Measurements from ENCODE around the gene PLA2G4B.
A peak's percentile ranks its signal among the peaks of the same experiment; 100 is the strongest.
"Not testable (repeated sequence)": the region's sequence is repeated elsewhere in the genome, so short reads cannot be mapped to it uniquely, and the experiment has no call there.

PLA2G4B gene

DNA sequence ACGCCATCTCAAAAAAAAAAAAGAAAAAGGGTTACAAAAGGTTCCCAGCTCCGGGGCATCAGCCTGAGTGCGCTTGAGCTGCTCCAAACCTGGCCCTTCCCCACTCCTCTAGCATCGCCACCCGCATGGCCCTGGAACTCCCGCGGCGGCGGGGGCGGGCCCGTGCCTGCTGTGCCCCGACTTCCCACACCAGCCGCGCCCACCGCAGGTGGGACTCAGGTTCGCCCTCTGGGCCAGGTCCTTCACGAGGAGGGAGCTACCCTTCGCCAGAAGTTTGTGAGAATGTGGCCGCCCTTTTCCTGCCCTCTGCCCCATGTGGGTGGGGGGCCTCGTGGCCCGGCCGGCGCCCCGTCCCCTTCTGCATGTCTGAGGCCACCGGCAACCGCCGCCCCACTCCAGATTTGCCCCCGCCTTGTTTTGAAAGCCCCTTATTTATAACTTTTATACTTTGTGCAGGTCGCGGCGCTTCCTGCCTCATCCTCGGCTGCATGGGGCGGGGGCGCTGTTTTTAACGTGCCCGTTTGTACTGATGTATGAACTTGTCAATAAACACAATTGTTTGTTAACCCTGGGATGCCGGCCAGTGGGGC is 11.3 kb upstream of the PLA2G4B start:
- DNase-seq, result no peak

DNA sequence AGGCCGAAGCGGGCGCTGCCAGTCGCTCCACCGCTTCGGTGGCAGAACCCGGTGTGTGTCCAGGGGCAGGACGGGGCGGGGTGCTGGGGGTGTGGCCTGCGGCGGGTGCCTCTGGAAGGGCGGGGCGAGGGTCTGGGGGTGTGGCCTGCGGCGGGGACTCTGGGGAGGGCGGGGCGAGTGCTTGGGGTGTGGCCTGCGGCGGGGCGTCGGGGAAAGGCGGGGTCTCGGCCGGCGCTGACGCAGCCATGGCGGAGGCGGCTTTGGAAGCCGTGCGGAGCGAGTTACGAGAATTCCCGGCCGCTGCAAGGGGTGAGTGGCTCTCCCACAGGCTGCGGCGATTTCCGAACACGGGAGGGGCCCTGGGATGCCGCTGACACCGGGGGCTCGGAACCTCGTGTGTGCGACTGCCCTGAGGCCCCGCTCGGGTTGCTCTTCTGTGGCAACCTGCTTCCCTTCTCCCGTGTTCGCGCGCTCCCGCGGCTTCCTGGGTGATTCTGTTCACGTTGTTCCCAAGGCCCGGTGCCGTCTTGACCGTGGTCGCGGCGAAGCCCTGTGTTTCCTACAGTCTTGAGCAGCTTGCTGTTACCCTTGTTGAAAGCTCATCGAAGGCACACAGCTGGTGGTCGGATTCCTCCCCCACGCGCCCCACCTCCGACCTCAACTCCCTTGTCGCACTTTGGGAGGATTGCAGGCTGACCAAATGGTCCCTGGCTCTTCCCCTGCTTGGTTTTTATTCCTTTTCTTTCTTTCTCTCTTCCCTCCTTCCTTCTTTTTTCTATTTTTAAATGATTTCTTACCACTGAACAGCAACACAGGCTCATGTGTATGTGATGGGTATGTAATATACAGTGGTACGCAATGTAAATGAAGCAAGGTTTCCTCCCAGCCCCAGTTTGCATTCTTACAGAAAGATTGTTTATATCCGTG is 10.5 kb upstream of the PLA2G4B start, which contains the start of gene JMJD7:
Gene JMJD7, plus strand, starts transcription at position 213 of the 927 bp plus-strand sequence. Its CDS starts 33 bp downstream, at position 246.
- TF ChIP-seq POLR2A (IDR thresholded peaks at IDR 0.05; ENCODE audit: low read length) (peak; percentile 52), GATA1 (IDR thresholded peaks at IDR 0.05; ENCODE audit: low read depth, low read length) (no peak)
- DNase-seq, result peak; percentile 90 to 96

More for the DNA sequence above, 11.3 kb upstream of the PLA2G4B start:
- TF ChIP-seq POLR2A (IDR thresholded peaks at IDR 0.05; ENCODE audit: low read length), result no peak
- TF ChIP-seq GATA1 (IDR thresholded peaks at IDR 0.05; ENCODE audit: low read depth, low read length), result no peak

DNA sequence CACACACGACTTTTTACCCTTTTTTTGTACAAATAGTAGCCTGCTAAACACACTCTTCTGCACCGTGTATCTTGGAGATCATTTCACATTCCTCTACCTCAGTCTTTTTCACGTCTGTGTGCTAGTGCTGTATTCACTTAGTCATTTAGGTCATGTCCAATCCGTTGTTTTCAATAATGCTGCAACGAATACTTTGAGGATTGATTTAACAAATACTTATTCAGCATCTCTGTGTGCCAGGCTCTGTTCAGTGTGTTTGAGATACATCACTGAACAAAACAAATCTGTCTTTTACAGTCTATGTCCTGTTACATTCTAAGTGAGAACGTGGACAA is 9.9 kb upstream of the PLA2G4B start:
- TF ChIP-seq POLR2A (IDR thresholded peaks at IDR 0.05; ENCODE audit: low read length), result no peak
- no peak for TF ChIP-seq GATA1 (IDR thresholded peaks at IDR 0.05; ENCODE audit: low read depth, low read length)
- peak in 1 of 2 experiments; percentile 48 for DNase-seq

DNA sequence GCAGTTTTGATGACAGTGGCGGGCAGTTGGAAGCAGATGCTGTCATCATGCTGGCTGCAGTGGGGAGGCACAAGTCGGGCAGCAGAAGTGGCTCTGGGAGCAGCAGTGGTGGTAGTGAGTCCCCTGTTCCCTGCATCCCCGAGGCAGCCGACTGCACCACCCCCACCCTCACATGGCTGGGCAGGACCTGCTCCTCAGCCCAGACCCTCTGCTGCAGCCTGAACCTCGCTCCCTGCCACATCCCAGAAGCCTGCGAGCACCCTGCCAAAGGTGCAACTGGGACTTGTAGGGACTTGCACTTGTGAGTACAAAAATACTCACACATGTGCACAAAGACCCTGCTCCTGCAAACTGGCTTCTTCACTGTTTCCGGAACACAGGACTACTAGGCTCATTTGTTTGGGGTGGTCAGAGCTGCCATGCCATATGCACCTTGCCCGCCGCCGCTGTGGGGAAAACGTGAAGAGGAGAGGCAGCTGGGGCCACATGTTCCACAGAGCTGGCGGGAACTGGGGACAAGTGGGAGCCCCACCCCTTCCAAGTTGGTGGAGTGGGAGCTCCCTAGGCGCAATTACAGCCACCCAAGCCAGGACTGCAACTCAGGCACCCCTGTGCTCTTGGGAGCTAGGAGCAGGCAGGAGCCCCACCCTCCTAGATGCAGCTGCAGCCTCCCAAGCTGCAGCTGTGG is 8.5 kb upstream of the PLA2G4B start:
- DNase-seq, result no peak
- TF ChIP-seq GATA1 (IDR thresholded peaks at IDR 0.05; ENCODE audit: low read depth, low read length), result no peak
- no peak for TF ChIP-seq POLR2A (IDR thresholded peaks at IDR 0.05; ENCODE audit: low read length)

DNA sequence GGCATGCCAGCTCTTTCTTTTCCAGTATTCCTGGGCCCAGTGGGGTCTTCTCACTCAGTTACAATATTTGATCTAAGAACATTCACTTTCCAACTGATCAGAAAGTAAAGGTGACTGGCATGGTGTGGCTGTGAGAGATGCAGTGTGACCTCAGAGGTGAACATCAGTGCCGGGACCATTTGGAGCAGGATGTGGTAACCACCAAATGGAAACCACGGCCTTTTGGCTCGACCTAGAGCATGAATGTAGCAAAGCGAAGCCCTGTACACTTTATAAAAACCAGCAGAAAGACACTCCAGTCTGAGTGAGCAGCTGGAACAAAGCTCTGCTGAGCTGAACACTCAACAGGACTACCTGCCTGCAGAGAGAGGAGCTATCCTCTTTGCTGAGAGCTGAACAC is 7.4 kb upstream of the PLA2G4B start:
- not testable (repeated sequence) for DNase-seq

DNA sequence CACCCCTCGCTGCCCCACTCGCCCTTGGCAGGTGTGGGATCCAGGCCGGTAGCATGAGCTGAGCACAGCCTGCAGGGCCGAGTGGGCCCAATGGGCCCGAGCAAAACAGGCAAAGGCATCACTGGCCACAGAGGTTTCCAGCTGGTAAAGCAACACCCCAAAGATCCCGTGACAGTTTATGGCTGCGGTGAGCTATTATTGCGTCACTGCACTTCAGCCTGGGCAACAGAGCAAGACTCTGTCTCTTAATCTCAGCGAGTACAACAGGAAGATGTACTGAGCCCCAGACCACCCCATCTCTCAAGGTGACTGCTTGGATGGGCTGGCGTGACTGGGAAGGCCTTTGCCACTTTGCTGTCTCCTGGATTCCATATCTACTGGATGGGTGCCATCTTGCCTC is 6.4 kb upstream of the PLA2G4B start:
- no peak for DNase-seq
- TF ChIP-seq POLR2A (IDR thresholded peaks at IDR 0.05; ENCODE audit: low read length) (no peak), GATA1 (IDR thresholded peaks at IDR 0.05; ENCODE audit: low read depth, low read length) (no peak)

DNA sequence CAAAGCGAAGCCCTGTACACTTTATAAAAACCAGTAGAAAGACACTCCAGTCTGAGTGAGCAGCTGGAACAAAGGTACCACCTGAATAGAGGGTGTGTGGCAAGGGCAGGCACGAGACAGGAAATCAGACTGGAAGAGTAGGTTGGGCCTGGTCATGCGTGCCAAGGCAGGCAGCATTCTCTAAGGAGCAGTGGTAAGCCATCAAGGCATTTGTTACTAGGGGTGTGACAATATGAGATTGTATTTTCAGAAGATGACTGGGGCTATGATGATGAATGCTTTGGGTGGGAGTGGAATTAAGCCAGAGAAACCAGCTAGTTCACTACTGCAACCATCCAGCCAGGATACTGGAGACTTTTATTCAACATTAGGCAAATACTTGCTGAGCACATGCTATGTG is 5.8 kb upstream of the PLA2G4B start:
- TF ChIP-seq POLR2A (IDR thresholded peaks at IDR 0.05; ENCODE audit: low read length), result no peak
- no peak for TF ChIP-seq GATA1 (IDR thresholded peaks at IDR 0.05; ENCODE audit: low read depth, low read length)
- no peak for DNase-seq

DNA sequence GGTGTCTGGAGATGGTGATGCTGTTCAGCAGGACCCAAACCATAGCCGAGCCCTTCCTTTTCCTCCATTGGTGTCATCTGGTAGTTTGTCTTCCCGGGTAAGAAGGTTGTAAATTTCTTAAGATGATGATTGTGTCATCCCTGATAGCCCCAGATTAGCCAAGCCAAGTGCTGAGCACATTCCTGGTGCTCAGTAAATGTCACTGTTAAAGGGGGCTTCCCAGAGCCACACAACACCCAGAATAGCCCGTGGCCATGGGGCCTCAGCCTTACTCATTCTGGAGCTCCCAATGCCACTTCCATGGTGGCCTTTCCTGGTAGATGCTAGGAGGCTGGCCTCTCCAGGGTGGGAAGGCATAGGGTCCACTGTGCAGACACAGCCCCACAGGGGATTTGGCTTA is 4.6 kb upstream of the PLA2G4B start:
- TF ChIP-seq GATA1 (IDR thresholded peaks at IDR 0.05; ENCODE audit: low read depth, low read length), result no peak
- TF ChIP-seq POLR2A (IDR thresholded peaks at IDR 0.05; ENCODE audit: low read length), result no peak
- DNase-seq, result no peak

DNA sequence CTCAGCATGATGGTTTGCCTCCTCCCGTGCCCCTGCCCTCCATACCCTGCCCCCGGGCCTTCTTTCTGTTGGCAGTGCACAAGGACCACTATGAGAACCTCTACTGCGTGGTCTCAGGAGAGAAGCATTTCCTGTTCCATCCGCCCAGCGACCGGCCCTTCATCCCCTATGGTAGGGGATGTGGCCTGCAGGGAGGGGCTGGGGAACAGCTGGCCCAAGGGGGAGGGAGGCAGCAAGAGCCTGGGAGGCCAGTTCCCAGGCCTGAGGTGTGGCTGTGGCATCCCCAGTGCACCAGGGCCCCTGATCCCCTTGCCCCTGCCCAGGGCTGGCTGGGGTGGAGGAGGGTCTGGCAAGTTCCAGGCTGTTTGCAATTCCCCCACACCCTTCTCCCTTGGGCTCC is 2.6 kb upstream of the PLA2G4B start:
- no peak for DNase-seq
- TF ChIP-seq POLR2A (IDR thresholded peaks at IDR 0.05; ENCODE audit: low read length), result no peak
- TF ChIP-seq GATA1 (IDR thresholded peaks at IDR 0.05; ENCODE audit: low read depth, low read length), result no peak

DNA sequence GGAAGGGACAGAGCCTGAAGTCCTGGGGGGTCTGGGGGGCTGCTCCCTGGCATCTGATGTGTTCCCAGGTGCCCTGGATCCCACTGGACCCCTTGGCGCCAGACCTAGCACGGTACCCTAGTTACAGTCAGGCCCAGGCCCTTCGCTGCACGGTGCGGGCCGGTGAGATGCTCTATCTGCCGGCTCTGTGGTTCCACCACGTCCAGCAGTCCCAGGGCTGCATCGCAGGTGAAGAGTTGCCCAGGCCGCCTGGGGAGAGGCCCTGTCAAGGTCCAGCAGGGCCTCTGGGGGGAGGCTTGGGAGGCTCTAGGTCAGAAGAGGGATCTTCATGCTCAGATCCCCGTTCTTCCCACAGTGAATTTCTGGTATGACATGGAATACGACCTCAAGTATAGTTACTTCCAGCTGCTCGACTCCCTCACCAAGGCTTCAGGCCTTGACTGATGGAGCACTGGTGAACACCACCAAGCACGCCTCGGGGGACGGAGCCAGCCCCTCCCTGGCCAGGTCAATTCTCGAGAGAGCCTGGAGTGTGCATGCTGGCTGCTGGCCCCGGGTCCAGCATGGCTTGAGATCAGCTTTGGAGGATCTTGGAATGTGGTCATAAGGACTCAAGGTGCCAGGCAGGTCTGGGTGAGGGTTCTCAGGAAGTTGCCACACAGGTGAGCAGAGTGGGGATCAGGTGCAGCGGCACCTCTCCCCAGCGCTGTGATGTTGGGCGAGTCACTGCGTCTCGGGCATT is 1.8 kb upstream of the PLA2G4B start:
- no peak for TF ChIP-seq POLR2A (IDR thresholded peaks at IDR 0.05; ENCODE audit: low read length)
- TF ChIP-seq GATA1 (IDR thresholded peaks at IDR 0.05; ENCODE audit: low read depth, low read length), result no peak
- DNase-seq, result no peak

DNA sequence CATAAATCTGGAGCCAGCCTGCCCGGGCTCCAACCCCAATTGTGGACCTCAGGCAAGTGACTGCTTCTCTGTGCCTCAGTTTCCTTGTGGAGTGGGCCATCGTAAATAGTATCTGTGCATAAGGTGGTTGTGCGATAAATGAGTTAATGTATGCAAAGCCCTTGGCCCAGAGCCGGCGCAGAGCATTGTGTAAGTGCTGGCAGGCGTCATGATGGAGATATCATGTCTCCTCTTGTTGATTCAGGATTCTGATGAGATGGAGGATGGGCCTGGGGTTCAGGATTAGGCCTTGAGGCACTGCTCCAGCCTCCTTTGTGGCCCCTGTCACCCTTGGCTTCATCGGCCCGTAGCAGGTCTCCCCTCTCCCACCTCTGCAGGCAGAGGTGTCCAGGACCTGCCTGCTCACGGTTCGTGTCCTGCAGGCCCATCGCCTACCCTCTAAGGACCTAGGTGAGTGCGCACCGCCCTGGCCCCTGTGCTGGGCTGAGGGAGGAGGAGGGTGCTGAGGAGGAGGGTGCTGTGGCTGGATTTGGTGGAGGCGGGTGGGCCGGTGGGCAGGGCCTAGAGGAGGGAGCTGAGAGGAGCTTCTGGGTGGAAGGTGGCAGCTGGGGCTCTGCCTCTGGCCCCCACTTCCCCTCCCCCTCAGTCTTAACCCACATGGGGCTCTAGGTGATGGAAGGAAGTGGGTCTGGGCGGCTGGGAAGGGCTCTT is 1.3 kb downstream of the PLA2G4B start:
- no peak for DNase-seq
- no peak for TF ChIP-seq GATA1 (IDR thresholded peaks at IDR 0.05; ENCODE audit: low read depth, low read length)
- no peak for TF ChIP-seq POLR2A (IDR thresholded peaks at IDR 0.05; ENCODE audit: low read length)

DNA sequence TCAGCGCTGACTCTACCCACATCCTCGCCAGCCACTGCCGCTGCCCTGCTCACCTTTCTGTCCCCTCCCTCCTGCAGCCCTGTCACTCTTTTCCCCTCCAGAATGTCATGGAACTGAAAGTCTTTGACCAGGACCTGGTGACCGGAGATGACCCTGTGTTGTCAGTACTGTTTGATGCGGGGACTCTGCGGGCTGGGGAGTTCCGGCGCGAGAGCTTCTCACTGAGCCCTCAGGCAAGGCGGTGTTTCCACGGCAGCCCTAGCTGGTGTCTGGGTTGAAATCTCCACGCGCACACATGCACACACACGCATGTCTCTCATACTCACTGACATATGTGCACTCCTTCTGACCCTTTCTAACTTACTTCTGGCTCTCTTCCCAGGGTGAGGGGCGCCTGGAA is 2.0 kb downstream of the PLA2G4B start:
- DNase-seq, result no peak

DNA sequence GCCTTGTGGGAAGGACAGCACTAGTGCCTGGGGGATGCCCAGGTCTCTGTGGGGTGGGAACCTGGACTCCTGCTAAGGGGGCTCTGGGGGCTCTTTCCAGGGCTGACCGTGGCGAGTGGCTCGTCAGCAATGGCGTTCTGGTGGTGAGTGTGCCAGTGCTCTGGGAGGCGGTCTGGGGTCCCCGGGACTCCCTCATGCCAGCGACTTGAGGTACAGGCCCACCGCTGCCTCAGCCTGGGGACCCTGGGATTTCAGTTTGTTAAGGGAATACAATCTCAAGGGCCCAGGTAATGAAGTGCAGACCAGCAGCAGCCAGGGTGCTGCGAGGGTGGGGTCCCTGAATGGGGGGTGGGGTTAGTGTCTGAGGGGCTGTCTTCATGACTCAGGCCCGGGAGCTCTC is 2.5 kb downstream of the PLA2G4B start:
- no peak for TF ChIP-seq GATA1 (IDR thresholded peaks at IDR 0.05; ENCODE audit: low read depth, low read length)
- no peak for TF ChIP-seq POLR2A (IDR thresholded peaks at IDR 0.05; ENCODE audit: low read length)
- no peak for DNase-seq

More for the DNA sequence above, 2.0 kb downstream of the PLA2G4B start:
- TF ChIP-seq GATA1 (IDR thresholded peaks at IDR 0.05; ENCODE audit: low read depth, low read length), result no peak

Data from erythroblast (primary cell).